ENCODE results near the gene ZIC5. TPM values are rescaled to one million over a fixed set of nuclear protein-coding genes. Genes with fewer than 3 reads are reported as not detected.

Gene ZIC5
- total RNA-seq, 1 donor from 2014 or later, result not detected

DNA sequence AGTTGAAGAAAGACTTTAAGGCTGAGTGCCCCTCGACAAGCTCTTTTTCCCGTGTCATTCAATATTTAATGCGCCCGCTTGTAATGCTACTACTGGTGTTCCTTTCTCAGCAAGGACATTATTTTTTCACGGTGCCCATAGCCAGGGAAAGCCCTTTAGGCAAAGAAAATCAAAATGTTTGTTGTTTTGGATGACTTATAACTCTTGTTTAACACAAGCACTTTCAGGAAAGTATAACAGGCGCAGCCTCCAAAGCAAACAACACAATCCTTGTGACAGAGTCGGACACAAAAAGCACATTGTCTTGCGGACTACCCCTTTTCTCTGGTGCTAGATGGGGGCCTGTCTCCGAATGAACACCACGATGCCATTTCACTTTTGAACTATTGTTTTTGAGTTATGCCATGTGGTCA lies 12.4 kb downstream of the ZIC5 start:
- Mint-ChIP-seq H3K4me3 (no peak overlapping the region), H3K27me3 (peaks cover 67% of the 10 kb centered on the region), H3K36me3 (ENCODE audit: low read depth) (no peaks in the 10 kb centered on the region), H3K9me3 (no peaks in the 10 kb centered on the region), H3K27ac (no peak overlapping the region), H3K4me1 (peaks cover 20% of the 10 kb centered on the region)
- POLR2A ChIA-PET, result no interaction called here
- CTCF ChIA-PET, result no interaction called here
- DNase-seq, result no peak
- no peak for ATAC-seq (ENCODE audit: low read depth)
- TF ChIP-seq, protein P1, sequence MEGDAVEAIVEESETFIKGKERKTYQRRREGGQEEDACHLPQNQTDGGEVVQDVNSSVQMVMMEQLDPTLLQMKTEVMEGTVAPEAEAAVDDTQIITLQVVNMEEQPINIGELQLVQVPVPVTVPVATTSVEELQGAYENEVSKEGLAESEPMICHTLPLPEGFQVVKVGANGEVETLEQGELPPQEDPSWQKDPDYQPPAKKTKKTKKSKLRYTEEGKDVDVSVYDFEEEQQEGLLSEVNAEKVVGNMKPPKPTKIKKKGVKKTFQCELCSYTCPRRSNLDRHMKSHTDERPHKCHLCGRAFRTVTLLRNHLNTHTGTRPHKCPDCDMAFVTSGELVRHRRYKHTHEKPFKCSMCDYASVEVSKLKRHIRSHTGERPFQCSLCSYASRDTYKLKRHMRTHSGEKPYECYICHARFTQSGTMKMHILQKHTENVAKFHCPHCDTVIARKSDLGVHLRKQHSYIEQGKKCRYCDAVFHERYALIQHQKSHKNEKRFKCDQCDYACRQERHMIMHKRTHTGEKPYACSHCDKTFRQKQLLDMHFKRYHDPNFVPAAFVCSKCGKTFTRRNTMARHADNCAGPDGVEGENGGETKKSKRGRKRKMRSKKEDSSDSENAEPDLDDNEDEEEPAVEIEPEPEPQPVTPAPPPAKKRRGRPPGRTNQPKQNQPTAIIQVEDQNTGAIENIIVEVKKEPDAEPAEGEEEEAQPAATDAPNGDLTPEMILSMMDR (IDR thresholded peaks at IDR 0.05), result no peak
- intact Hi-C loops (cut with micrococcal nuclease), result loop anchor here (2.0 kb wide), 1 partner anchor 34 kb away; no protein-coding TSS in a partner anchor

DNA sequence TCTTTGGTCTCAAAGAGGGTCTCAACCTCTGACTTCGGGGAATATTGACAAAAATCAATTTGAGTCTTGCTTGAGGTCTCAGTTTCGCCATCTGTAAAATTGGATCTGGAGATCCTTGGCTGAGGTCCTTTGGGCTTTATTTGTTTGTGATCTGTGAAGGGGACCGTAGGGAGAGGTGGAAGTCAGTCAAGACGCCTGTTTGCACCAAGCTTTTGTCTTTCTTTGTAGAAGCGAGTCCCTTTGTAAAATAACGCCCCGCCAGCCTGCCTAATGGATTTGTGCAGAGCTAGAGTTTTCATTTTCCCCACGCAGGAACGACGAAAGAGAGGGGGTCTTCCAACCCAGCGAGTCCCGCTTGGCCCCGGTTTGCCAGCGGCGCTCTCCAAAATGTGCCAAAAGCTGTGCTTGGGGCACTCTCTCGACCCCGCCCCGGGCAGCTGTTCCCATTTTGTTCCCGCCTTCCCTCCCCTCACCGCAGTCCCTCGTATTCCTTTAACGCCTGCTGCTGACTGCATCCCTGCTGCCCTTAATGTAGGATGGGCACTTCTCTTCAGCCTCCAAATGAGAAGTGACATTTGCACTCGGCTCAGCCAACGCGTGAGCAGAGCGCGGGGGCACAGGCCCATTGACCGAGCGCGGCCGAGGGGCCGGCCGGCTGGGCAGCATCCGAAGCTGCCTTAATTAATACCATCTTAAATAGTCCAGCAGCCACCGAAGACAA lies 13.0 kb downstream of the ZIC5 start:
- ATAC-seq (ENCODE audit: low read depth) (no peak), DNase-seq (no peak)
- CTCF ChIA-PET, result no interaction called here
- H3K4me1 Mint-ChIP-seq, result peaks cover 20% of the 10 kb centered on the region
- H3K9me3 Mint-ChIP-seq, result no peaks in the 10 kb centered on the region
- TF ChIP-seq, protein P1 (IDR thresholded peaks at IDR 0.05), result no peak
- H3K27me3 Mint-ChIP-seq, result peaks cover 67% of the 10 kb centered on the region
- POLR2A ChIA-PET, result no interaction called here
- no peak overlapping the region for H3K4me3 Mint-ChIP-seq
- intact Hi-C loops (cut with micrococcal nuclease), result loop anchor here (2.0 kb wide), 1 partner anchor 34 kb away; no protein-coding TSS in a partner anchor
- no peaks in the 10 kb centered on the region for H3K36me3 Mint-ChIP-seq (ENCODE audit: low read depth)
- no peak overlapping the region for H3K27ac Mint-ChIP-seq

DNA sequence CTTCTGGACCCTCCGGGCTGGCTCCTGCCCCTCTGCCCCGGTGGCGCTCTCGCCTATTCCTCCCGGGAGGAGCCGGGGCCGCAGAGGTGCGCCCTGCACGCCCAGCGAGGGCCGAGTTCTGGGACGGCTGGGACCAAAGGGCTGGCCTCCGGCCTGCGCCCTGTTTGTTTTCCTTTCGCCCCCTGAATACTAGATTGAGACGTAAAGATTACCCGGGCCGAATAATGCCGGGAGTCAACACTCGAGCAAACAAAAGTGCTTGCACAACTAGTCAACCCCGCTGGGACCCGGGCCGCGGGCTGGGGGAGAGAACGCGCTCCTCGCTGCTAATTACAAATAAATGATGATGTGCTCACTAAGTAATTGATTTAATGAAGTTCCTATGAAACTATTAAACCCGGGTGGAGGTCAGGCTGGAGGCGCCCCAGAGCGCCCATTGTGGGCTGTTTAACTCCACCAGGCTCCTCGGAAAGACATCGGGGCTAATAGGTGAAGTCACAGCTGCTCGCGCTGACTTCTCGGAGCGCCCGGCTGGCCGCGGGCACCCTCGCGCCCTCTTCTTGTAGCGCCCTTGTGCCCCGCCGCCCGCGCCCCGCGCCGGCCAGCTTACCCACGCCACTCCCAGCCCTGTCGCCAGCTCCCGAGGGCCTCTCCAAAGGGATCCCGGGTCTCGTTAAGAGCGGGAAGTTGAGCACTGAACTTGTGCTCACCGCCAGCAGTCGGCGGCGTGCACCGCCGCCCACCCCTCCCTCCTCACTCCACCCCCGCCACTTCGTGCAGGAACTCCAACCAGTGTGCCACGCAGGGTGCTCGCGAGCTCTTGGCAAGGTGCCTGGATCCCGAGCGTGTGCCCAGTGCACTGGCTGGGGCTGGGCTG lies 14.9 kb downstream of the ZIC5 start:
- TF ChIP-seq, protein P1 (IDR thresholded peaks at IDR 0.05), result no peak
- CTCF ChIA-PET, result no interaction called here
- H3K9me3 Mint-ChIP-seq, result no peaks in the 10 kb centered on the region
- peaks cover 20% of the 10 kb centered on the region for H3K4me1 Mint-ChIP-seq
- POLR2A ChIA-PET, result no interaction called here
- H3K4me3 Mint-ChIP-seq, result no peak overlapping the region
- intact Hi-C loops (cut with micrococcal nuclease), result no loop called here
- H3K27ac Mint-ChIP-seq, result no peak overlapping the region
- ATAC-seq (ENCODE audit: low read depth) (no peak), DNase-seq (no peak)
- H3K27me3 Mint-ChIP-seq, result peaks cover 68% of the 10 kb centered on the region
- H3K36me3 Mint-ChIP-seq (ENCODE audit: low read depth), result no peaks in the 10 kb centered on the region

DNA sequence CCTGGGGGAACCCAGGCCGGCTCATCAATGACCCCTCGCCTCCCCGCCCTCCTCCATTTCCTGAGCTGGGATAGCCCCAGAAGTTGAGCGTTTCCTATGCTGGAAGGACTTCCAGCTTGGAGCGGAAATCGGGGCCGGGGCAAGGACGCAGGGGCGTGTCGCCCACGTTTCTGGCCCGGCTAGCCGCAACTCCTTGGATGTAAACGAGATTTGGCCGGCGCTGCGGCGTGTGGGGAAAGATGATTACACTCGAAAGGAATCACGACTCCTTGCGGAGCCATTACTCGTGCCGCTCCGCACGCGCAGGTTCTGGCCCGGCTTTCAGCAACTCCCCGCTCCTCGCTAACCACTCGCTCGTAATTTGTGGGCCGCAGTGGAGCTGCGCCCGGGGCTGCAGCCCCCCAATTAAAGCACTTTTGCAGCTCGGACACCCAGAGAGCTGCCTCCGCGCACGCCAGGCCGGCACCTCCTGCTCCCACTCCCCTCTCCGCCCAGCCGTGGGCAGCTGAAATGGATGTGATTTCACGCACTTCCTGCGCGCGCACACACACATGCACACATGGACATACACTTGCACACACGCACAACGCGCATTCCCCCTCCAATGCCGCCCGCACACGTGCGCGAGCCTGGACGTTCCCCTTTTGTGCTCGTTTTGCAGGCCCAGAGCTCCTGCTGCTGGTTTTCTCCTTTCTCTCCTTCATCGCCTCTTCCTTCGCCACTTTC lies 15.7 kb downstream of the ZIC5 start:
- CTCF ChIA-PET, result no interaction called here
- POLR2A ChIA-PET, result no interaction called here
- Mint-ChIP-seq H3K36me3 (ENCODE audit: low read depth) (no peaks in the 10 kb centered on the region), H3K4me3 (no peak overlapping the region), H3K27ac (no peak overlapping the region), H3K9me3 (no peaks in the 10 kb centered on the region), H3K27me3 (peaks cover 67% of the 10 kb centered on the region), H3K4me1 (peaks cover 20% of the 10 kb centered on the region)
- ATAC-seq (ENCODE audit: low read depth), result no peak
- intact Hi-C loops (cut with micrococcal nuclease), result no loop called here
- TF ChIP-seq, protein P1 (IDR thresholded peaks at IDR 0.05), result no peak
- no peak for DNase-seq

Measured in activated B cell treated with CpG ODN at 0.5 μM for 24 hours (primary cell).